ENCODE measurements around the gene SYTL5. TPM values are rescaled to one million over a fixed set of nuclear protein-coding genes. Genes with fewer than 3 reads are reported as not detected.
A peak's percentile ranks its signal among the peaks of the same experiment; 100 is the strongest.

SYTL5 gene
- total RNA-seq, 1 experiment from 2014 or later, result not detected

DNA sequence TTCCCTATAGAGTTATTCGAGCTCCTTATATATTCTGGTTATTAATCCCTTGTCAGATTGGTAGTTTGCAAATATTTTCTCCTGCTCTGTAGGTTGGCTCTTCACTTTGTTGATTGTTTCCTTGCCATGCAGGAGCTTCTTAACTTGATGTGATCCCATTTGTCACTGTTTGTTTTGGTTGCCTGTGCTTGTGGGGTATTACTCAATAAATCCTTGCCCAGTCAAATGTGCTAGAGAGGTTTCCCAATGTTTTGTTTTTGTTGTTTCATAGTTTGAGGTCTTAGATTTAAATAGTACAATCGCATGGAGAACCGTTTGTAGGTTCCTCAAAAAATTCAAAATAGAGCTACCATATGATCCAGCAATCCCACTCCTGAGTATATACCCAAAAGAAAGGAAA, 2.3 kb upstream of the SYTL5 start:
- H3K4me3 ChIP-seq, result no peak overlapping the region
- H3K36me3 ChIP-seq, result no peaks in the 10 kb centered on the region
- H3K9me3 ChIP-seq, result no peaks in the 10 kb centered on the region
- DNase-seq, result no peak
- no peaks in the 10 kb centered on the region for H3K27me3 ChIP-seq

DNA sequence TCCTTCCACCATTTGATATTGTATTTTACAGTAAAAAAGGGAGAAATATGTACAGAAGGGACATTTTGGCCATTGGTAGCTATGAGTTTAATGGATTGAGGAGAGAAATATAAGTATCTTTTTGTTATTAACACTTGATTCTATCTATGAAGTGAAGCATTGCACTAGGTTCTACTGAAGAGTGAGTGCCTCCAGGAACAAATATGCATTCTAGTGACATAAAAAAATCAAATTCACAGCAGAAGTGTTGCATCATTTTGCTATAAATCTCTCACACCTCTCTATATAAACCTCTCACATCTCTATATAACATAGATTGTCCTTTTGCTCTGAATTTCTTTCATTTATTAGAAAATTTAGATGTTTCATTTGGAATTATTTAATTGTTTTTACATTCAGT, 425 bp downstream of the SYTL5 start:
- no peaks in the 10 kb centered on the region for H3K36me3 ChIP-seq
- H3K27me3 ChIP-seq, result no peaks in the 10 kb centered on the region
- H3K4me3 ChIP-seq, result no peak overlapping the region
- H3K9me3 ChIP-seq, result no peaks in the 10 kb centered on the region
- DNase-seq, result no peak

DNA sequence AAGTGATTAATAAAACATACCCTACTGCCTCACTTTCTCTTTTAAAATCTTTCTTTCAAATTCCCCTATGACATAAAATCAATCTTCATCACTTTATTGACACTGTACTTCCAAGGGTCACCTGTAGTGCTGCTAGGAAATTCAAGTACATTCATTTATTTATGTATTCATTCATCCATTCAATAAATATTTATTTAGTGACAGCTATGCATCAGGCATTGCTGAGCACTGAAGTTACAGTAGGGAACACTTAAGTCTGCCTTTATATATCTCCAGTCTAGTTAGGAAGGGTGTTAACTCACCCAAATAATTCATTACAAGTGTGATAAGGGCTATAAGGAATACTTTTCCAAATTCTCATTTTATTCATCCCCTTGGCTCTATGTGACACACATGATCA, 2.3 kb downstream of the SYTL5 start:
- Histone ChIP-seq H3K9me3 (no peaks in the 10 kb centered on the region), H3K4me3 (no peak overlapping the region), H3K27me3 (no peaks in the 10 kb centered on the region), H3K36me3 (no peaks in the 10 kb centered on the region)
- no peak for DNase-seq

DNA sequence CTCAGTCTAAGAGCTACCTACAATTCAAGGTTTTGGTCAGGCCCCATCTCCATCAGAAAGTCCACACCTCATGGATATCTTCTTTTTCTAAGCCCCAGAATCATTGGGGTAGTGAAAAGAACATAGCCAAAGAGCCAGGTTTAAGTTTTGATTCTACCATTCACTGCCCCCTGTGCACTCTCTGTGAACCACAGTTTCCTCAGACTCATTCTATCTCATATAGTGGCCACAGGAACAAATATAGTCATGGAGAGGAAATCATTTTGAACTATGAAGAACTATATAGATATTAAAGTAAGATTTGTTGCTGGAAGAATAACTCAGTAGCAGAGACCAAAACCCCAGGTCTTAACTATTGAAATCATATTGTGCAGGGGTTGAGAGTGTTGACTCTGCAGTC, 3.3 kb downstream of the SYTL5 start:
- Histone ChIP-seq H3K27me3 (no peaks in the 10 kb centered on the region), H3K4me3 (no peak overlapping the region), H3K36me3 (no peaks in the 10 kb centered on the region), H3K9me3 (no peaks in the 10 kb centered on the region)
- no peak for DNase-seq

DNA sequence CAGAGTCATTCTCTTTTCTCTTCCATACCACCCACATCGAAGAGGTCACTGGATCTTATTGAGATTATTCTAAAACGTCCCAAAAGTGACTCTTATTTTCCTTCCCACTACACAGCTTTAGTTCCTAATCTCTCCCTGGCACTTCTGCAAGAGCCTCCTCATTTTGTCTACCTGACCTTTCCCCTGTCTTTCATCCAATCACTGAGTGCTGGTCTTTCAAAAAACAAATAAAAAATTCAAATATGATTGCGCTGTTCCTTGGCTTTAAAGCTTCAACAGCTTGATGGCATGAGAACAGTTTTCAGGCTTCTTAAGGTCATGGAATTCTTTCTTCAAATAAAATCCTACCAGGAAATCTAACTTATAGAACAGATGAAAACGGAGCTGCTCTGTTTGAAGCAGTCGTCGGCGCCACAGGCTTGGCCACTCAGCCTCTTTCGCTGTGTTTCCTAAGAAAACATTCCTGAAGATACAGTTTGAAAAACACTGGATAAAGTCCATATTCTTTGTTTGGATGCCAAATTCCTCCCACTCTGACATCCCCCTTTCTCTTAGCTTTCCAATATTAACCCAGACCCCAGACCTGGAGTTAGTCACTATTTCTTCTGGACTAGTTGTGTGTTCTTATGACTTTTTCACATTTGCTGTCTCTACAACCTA, 12.5 kb downstream of the SYTL5 start:
- DNase-seq, result no peak
- Histone ChIP-seq H3K9me3 (no peaks in the 10 kb centered on the region), H3K4me3 (no peak overlapping the region), H3K36me3 (no peaks in the 10 kb centered on the region), H3K27me3 (no peaks in the 10 kb centered on the region)

DNA sequence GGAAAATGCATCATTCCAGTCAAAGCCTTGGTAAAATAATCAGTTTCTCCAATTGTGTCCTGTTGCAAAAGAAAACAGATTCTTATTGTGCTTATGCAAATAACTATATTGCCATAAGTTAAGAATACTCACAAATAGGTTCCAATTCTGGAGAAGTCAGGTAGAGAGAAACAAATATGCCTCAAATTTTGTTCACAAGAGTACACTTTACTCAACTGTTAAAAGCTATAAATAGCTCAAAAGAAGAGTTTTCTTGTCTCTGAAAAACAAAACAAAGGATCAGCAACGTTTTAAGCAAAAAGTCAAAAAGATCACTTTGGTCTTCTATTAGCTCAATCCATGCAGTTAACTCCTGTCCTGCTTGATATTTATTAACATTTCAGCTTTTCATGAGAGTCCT, 21.9 kb downstream of the SYTL5 start:
- H3K9me3 ChIP-seq, result no peaks in the 10 kb centered on the region
- H3K36me3 ChIP-seq, result no peaks in the 10 kb centered on the region
- DNase-seq, result no peak
- no peak overlapping the region for H3K4me3 ChIP-seq
- no peaks in the 10 kb centered on the region for H3K27me3 ChIP-seq

DNA sequence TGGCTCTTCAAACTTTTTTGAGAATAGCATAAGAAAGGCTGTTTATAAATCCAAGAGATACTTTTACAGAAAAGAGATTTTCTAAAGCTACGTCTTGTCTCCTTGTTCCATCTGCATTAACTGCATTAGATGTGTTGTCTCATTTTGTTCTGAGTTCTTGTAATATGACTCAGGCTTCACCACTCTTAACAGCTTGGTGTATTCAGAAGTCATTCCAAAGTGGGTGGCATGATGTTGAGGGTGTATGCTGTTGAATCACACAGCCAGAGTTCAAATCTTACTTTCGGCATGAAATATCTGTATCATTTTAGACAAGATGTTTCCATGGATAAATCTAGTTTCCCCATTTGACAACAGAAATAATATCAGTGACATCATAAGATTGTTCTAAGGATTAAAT, 30.1 kb downstream of the SYTL5 start:
- no peak for DNase-seq
- Histone ChIP-seq H3K27me3 (no peaks in the 10 kb centered on the region), H3K4me3 (no peak overlapping the region), H3K9me3 (no peaks in the 10 kb centered on the region), H3K36me3 (no peaks in the 10 kb centered on the region)

DNA sequence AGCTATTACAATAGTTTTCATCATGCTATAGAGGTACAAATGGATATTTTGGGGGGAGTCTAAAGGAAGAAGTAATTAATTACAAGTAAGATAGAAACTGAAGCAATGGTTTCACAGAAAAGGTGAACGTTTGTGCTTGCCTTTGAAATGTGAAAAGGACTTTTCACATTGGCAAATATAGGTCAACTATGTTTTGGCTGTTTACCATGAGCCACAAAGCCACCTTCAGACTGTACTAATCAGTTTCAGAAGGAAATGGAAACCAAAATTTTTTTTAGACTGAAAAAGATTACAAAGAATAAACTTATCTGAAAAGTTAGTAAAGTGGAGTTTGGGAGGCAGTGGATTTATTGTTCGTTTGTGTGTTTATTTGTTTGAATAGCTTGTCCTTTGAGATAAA, 32.1 kb downstream of the SYTL5 start:
- no peak overlapping the region for H3K4me3 ChIP-seq

DNA sequence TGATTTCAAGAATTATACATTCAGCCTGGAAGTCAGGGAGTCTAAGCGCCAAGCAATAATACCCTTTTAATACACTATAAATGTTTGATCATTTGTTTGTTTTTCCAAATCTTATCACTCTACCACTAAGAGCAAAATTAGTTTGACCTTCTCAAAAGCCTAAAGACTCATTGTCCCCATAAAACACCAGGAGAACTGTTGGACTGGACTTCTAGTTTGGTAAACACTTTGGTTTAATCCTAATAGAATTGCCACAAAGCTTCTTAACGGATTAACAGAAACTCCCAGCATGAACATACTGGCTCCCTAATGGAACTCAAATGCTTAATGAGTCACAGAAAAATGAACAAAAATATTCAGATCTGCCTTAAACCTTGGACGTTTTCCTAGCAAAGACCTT, 34.9 kb downstream of the SYTL5 start:
- DNase-seq, result no peak
- Histone ChIP-seq H3K27me3 (no peaks in the 10 kb centered on the region), H3K36me3 (no peaks in the 10 kb centered on the region), H3K9me3 (no peaks in the 10 kb centered on the region), H3K4me3 (no peak overlapping the region)

More for the DNA sequence above, 32.1 kb downstream of the SYTL5 start:
- DNase-seq, result no peak
- no peaks in the 10 kb centered on the region for H3K36me3 ChIP-seq
- no peaks in the 10 kb centered on the region for H3K9me3 ChIP-seq
- H3K27me3 ChIP-seq, result no peaks in the 10 kb centered on the region

DNA sequence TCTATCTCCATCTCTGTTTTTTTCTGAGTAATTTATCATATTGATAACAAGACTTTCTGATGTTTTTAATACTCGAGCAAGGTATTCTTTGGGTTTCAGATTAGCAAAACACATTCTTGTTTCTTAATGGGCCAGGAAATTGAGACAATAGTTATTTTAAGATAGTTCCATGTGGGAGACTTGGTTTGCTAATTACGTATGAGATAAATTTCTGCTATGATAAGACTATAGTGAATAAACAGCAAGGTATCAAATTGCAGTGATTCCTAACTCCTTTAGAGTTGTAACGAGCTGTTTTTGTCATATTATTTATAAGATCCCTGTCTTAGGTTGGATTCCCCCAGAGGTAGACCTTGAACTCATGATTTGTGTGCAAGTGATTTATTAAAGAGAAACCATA, 38.3 kb downstream of the SYTL5 start:
- Histone ChIP-seq H3K9me3 (no peaks in the 10 kb centered on the region), H3K36me3 (no peaks in the 10 kb centered on the region), H3K4me3 (no peak overlapping the region), H3K27me3 (no peaks in the 10 kb centered on the region)
- DNase-seq, result no peak

DNA sequence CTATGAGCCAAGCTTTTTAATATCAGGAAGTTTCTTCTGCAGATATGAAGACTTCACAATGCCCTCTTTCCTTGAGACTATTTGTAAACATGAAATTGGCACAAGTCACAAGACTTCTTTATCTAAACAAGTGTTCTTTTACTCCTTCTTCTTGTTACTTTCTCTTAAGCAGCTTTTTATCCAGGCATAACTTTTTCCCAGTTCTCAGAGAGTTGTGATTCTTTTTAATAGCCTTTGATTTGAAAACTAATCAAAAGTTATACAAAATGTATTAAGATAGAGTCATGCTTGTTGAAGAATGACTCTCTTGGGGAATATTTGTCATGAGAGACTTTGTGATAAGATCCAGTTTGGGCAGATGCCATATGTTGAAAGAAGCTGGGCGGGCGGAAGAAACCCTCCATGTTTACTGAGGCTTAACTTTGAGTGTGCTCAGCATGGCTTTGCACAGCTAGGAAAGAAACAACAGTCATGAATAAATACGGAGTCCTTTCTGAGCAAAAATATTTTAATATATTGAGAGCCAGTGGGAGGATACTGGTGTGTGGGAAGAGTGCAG, 39.3 kb downstream of the SYTL5 start:
- no peak for DNase-seq
- Histone ChIP-seq H3K27me3 (no peaks in the 10 kb centered on the region), H3K36me3 (no peaks in the 10 kb centered on the region), H3K9me3 (no peaks in the 10 kb centered on the region), H3K4me3 (no peak overlapping the region)

DNA sequence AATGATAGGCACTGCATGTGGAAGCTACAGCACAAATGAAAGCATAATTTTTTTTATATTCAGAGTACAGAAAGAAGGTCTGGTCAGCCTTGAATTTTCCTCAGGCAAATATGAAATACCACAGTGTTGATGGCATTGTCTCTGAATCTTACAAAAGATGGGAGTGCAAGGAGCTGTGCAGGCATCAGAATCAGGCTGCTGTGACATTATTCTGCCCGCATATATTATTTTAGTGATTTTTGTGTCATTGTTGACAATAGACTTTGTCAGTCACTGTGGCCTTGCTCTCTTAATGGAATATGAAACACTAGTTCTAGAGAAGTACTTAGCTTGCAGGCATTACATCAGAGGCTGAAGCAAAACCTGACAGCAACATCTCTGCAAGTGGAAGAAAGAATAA, 42.5 kb downstream of the SYTL5 start:
- H3K9me3 ChIP-seq, result no peaks in the 10 kb centered on the region
- H3K36me3 ChIP-seq, result no peaks in the 10 kb centered on the region
- H3K27me3 ChIP-seq, result no peaks in the 10 kb centered on the region
- H3K4me3 ChIP-seq, result no peak overlapping the region
- no peak for DNase-seq

DNA sequence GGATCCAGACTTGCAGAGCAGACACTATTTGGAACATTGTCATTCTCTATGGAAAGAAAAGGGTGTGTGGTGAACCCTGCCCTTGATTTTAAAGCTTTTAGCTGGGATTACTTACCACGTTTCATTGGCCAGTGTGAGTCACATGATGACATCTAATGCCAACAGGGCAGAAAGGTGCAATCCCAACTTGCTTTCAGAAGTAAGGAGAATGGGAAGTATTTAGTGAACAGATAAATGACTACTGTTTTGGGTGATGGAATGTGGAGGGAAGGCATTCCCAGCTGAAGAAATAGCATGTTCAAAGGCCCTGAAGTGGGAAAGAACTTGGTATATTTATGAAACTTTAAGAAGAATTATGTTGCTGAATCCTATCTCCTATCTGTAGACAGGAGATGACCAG, 44.5 kb downstream of the SYTL5 start:
- Histone ChIP-seq H3K36me3 (no peaks in the 10 kb centered on the region), H3K4me3 (no peak overlapping the region), H3K9me3 (no peaks in the 10 kb centered on the region), H3K27me3 (no peaks in the 10 kb centered on the region)
- no peak for DNase-seq

DNA sequence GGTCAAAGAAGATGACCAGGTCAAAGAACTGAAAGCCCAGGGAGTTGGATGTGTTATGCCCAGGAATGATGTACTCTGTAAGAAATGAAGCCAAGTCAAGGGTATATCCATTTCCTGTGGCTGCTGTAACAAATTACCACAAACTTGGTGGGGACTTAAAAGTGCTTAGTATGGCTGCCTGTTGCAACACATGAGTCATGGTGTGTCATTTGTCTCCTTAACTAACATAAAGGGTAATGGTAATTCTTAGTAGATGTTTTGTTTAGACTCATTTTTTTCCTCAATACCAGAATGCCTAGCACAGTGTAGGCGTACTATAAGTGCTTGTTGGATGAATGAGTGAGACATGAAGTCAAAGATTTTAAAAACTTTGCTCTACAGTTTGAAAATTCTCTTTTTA, 45.7 kb downstream of the SYTL5 start:
- DNase-seq, result peak; percentile 58
- Histone ChIP-seq H3K4me3 (no peak overlapping the region), H3K9me3 (no peaks in the 10 kb centered on the region), H3K36me3 (no peaks in the 10 kb centered on the region), H3K27me3 (no peaks in the 10 kb centered on the region)

DNA sequence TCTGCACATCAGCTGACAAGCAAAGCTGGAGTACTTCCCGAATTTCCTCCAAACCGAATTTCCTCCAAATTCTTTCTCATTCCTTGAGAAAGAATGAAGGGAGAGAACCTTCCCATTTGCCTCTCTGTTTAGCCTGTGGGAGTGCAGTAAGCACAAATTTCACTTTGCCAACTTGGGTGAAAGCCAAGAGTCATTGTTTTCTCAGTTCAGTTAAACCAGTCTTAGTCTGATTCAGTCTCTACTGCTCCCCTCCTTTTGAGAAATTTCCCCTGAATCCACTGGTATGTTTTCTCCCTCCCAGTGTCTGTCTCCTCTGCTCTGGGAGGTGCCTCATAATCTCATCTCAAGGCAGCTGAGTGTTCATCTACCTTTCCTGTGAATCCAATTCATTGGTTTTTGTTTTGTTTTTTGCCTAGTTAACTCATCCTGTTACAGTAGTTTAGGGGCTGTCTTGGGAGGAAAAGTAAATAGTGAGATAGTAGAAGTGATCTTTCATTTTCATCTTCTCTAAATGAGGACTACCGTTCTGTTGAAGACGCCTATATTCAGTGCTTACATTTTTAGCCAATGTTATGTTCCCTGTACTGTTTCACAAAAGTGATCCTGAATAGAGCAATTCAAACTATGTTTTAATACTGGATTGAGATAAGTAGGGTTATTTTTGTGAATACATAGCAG, 49.0 kb downstream of the SYTL5 start:
- peak; percentile 5 for DNase-seq
- no peaks in the 10 kb centered on the region for H3K27me3 ChIP-seq
- no peaks in the 10 kb centered on the region for H3K9me3 ChIP-seq
- H3K36me3 ChIP-seq, result no peaks in the 10 kb centered on the region
- no peak overlapping the region for H3K4me3 ChIP-seq

DNA sequence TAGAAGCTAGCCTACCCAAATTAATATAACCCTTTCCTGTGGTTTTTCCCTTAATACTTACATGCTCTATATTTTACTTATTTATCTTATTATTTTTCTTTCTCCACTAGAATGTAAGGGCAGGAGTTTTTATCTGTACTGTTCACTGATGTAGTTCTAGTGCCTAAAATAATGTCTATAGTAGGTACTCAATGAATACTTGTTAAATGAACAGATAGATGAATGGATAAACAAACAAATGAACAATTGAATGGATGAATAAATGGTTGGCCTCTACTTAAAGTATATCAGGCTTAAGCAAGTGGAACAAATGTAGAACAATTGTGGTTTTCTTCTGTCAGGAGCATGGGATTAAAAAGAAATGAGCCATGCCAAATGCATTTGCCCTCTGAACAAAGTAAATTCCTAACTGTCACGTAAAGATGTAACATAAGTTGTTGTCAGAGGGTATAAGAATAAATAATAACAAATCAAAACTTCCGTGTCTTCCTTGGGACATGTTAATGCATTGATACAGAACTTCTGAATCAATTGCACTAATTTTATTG, 54.1 kb downstream of the SYTL5 start:
- no peak for DNase-seq

DNA sequence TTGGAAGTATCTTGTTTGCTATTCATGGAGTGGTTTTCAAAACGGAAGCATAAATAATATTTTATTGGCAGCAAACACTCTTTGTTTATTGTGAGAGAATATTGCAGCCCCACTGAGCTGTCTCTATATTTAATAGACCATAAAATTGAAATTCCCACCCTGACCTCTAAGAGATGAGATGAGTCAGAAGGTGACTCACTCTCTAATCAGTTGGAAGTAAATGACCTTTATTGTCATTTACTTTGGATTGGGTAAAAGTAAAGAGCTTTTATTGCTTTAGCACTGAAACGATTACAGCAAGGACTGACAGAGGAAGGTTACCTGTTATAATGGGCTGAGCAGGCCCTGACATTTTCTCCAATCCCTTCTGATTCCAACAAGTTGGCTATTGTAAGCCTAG, 55.0 kb downstream of the SYTL5 start:
- H3K9me3 ChIP-seq, result no peaks in the 10 kb centered on the region
- no peak for DNase-seq

More for the DNA sequence above, 54.1 kb downstream of the SYTL5 start:
- Histone ChIP-seq H3K4me3 (no peak overlapping the region), H3K27me3 (no peaks in the 10 kb centered on the region), H3K36me3 (no peaks in the 10 kb centered on the region), H3K9me3 (no peaks in the 10 kb centered on the region)

DNA sequence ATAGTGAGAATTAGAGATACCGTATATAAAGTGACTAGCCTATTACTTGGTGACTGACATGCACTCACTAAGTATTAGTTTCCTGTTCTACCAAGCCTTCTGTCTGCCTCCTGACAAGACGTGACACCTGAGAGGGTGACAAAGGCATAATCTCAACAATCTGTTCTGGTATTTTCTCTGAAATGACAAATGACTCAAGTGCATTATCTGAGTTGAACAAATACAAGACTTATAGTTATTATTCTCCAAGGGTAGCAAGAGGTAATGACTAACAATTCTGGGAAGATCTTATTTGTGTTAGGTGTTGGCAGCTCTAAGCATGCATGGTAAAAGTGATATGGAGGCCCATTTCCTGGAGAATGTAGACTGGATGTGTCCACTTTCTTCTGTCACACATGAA, 60.6 kb downstream of the SYTL5 start:
- no peak overlapping the region for H3K4me3 ChIP-seq
- no peaks in the 10 kb centered on the region for H3K36me3 ChIP-seq
- no peaks in the 10 kb centered on the region for H3K27me3 ChIP-seq
- no peaks in the 10 kb centered on the region for H3K9me3 ChIP-seq
- no peak for DNase-seq

More for the DNA sequence above, 55.0 kb downstream of the SYTL5 start:
- Histone ChIP-seq H3K27me3 (no peaks in the 10 kb centered on the region), H3K4me3 (no peak overlapping the region), H3K36me3 (no peaks in the 10 kb centered on the region)

Data from MG63 (cell line).